Inflammatory macrophage treated with lipopolysaccharide for 4 hours (primary cell): ENCODE data around the gene NBDY.

ENCODE experiments used
- DNase-seq: peaks from one replicate; pipeline ENCODE4 v3.0.0-alpha.2; 2020

NBDY gene

GRCh38 chrX:56787734-56788152 lies 58.7 kb downstream of the NBDY start:
- DNase-seq: no peak

DNA sequence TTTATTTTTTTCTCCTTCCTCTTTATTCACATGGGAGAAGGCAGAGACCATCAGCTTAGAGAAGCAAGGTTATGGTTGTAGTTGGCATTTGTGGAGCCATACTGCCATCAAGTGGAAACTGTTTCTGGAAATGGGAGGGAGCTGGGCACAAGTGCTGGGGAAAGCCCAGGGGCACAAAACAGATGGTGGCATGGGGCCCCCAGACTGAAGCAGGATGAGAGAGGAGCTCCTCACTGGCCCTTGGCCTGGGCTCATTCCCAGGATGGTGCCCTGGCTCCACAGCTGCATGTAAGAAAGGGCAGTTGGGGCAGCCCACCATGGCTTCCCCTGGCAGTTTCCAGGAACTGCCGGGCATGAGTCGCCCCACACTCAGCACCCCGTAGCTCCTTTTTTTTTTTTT lies 59.2 kb downstream of the NBDY start:
- DNase-seq: no peak

DNA sequence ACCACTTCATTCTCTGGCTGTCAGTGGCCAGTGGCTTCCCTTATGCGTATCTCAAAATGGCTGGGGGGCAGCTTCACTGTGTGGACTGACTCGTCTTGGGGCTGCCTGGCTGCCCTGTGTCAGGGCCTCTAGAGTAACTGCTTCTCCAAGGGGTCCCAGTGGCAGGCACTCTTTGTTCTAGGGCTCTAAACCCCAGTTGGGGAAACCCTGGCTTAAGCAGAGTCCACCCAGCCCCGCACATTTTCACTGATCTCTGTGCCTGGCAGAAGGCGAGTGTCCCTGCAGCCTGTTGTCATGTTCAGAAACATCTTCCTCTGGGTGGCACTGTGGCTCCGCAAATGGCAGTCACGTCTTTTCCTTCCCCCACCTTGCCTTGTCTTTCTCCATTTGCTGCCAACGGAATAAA lies 59.7 kb downstream of the NBDY start:
- DNase-seq: no peak

DNA sequence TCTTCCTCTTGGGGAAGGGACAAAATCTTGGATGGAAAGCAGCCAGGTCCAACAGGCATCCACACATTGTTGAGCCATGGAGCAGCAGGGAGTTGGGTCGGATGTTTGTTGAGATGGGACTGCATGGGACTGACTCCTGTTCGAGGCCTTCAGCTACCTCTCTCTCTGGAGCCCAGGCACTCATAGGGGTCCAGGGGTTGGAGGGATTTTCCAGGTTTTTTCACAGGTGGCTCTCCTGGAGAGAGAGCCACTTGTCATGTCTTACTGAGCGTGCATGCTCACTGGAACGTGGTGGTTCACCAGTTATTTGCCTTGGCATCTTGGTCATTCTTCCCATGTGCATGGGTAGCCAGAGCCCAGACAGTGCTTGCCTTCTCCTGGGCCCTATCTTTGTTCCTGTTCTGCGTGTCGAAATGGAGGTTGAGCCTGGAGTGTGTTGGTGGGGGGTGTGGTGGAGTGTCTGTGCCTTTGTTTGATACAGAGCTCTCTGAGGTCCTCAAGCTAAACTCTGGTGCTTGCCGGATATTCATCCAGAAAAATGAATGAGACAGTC lies 60.6 kb downstream of the NBDY start:
- DNase-seq: no peak

- no peak for DNase-seq
Measured at GRCh38 chrX:56790778-56791177, 61.7 kb downstream of the NBDY start.

DNA sequence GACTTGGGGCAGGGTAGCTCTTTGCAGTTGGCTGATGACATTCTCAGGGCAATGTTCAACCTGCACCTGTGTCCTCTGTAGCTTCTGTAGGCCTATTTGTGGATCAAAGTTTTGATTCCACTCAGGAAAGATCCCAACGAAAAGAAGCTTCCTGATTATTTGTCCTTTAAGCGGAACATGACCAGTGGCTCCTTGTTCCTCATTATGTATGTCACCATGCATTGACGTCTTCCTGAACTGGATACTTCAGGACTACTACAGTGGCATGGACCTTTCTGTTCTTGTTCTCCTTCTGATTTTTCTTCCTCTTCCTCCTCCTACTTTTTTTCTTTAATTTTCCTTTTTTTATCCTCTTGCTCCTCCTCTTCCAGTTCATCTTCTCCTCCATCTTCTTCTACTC lies 62.4 kb downstream of the NBDY start:
- peak; percentile 46 for DNase-seq

- no peak for DNase-seq
Measured at GRCh38 chrX:56792270-56793111, 63.4 kb downstream of the NBDY start.

GRCh38 chrX:56793112-56793430 lies 64.0 kb downstream of the NBDY start:
- DNase-seq: no peak

DNA sequence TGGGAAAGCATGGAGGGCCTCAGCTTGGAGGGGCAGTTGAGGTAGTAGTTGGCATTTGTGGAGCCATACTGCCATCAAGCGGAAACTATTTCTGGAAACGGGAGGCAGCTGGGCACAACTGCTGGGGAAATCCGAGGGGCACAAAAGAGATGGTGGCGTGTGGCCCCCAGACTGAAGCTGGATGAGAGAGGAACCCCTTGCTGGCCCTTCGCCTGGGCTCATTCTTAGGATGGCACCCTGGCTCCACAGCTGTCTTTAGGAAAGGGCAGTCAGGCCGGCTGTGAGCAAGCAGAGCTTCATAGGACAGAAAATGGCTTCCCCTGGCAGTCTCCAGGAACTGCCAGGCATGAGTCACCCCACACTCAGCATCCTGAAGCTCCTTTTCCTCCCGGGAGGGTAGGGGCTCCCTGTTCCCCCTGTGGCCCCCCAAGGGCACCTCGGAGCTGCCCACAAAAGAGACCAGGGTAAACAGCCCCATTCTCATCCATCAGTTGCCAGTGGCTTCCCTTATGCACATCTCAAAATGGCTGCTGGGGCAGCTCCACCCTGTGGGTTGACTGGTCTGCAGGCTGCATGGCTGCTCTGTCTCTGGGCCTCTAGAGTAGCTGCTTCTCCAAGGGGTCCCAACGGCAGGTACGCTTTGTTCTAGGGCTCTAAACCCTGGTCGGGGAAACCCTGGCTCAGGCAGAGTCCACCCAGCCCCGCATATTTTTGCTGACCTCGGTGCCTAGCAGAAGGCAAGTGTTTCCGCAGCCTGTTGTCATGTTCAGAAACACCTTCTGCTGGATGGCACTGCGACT lies 64.7 kb downstream of the NBDY start:
- no peak for DNase-seq

GRCh38 chrX:56794404-56795230 lies 65.6 kb downstream of the NBDY start:
- no peak for DNase-seq

- no peak for DNase-seq
Measured at GRCh38 chrX:56795309-56795868, 66.3 kb downstream of the NBDY start.

GRCh38 chrX:56796641-56797395 lies 67.8 kb downstream of the NBDY start:
- no peak for DNase-seq

GRCh38 chrX:56797574-56798338 lies 68.7 kb downstream of the NBDY start:
- no peak for DNase-seq

GRCh38 chrX:56798339-56798711 lies 69.3 kb downstream of the NBDY start:
- no peak for DNase-seq

DNA sequence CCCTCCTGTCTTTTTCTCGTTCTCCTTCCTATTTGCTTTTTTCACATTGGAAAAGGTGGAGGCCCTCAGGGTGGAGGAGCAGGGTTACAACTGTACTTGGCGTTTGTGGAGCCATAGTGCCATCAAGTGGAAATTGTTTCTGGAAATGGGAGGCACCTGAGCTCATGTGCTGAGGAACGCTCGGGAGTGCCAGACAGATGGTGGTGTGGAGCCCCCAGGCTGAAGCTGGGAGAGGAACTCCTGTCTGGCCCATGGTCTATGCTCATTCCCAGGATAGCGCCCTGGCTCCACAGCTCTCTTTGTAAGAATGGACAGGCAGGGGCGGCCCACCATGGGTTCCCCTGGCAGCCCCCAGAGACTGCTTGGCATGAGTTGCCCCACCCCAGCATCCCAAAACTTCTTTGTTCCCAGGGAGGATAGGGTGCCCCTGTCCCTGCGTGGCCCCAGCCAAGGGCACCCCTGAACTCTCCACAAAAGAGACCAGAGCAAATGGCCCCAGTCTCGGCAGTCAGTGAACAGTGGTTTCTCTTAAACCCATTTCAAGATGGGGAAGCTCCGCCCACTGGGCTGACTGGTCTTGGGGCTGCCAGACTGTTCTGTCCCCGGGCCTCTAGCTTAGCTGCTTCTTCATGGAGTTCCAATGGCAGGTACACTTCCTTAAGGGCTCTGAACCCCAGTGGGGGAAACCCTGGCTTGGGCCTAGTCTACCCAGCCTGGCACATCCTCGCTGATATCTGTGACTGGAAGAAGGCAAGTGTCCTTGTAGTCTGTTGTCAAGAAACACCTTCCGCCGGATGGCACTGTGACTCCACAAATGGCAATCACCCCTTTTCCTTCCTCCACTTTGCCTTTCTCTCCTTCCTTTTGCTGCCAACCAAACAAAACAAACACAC lies 70.1 kb downstream of the NBDY start:
- no peak for DNase-seq

GRCh38 chrX:56800307-56800706 lies 71.3 kb downstream of the NBDY start:
- no peak for DNase-seq

DNA sequence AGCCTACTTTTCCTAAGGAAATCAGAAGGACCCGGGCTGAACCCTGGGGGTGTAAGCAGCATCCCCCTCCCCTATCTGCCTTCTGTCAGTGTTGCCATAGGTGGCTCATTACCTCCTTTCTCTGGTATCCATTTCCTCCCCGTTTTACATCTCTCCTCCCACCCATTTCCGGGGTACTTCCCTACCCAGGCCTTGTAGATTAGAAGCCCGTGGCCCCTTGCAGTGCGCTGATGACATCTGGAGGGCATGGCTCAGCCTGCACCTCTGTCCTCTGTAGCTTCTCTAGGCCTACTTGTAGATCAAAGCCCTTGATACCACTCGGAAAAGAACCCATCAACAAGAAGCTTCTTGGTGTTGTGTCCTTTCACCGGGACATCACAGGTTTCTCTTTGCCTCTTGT lies 71.8 kb downstream of the NBDY start:
- peak; percentile 50 for DNase-seq

- no peak for DNase-seq
Measured at GRCh38 chrX:56802428-56802827, 73.4 kb downstream of the NBDY start.

- peak; percentile 45 for DNase-seq
Measured at GRCh38 chrX:56802921-56803849, 74.1 kb downstream of the NBDY start.
